Breast epithelium (tissue), 4 donors: ENCODE data around the gene CETP. TPM values are rescaled to one million over a fixed set of nuclear protein-coding genes. Genes with fewer than 3 reads are reported as not detected.

Experiments used
- DNase-seq, 2 donors: peaks; one replicate each; pipeline ENCODE4 v3.0.0-alpha.2; 2019; ENCODE audit warnings: low spot score in 2 of 2
- H3K27ac ChIP-seq, 2 donors: fragments of 200-600 bp; sonication (generic) in 1 of 2; one replicate each; pipeline ENCODE4 v1.5.1; 2016 to 2019; ENCODE audit warnings: mild to moderate bottlenecking in 1 of 2
- H3K27me3 ChIP-seq, 2 donors: fragments of 200-600 bp; sonication (generic) in 1 of 2; one replicate each; pipeline versions ENCODE4 v1.5.1 to v1.6.0; 2017 to 2019; ENCODE audit warnings: control low read depth in 1 of 2, mild to moderate bottlenecking in 1 of 2
- H3K36me3 ChIP-seq: fragments of 200-600 bp; one replicate; pipeline ENCODE4 v1.5.1; 2019
- H3K4me1 ChIP-seq, 2 donors: fragments of 200-600 bp; sonication (generic); one replicate each; pipeline ENCODE4 v1.5.1; 2016 to 2019; ENCODE audit warnings: control low read depth in 1 of 2
- H3K4me3 ChIP-seq, 3 donors: fragments of 200-600 bp; sonication (generic); 1 replicate in 2 of 3; 2 replicates in 1 of 3; pipeline ENCODE4 v1.5.1; 2016 to 2019; ENCODE audit warnings: mild to moderate bottlenecking in 3 of 3, moderate library complexity in 2 of 3
- H3K9me3 ChIP-seq, 2 donors: fragments of 200-600 bp; sonication (generic) in 1 of 2; one replicate each; pipeline ENCODE4 v1.5.1; 2016 to 2019; ENCODE audit warnings: control low read depth in 1 of 2
- POLR2A ChIP-seq: fragments of 450-650 bp; IDR thresholded peaks from one replicate; pipeline ENCODE4 v1.6.1; 2016; ENCODE audit warnings: antibody characterized with exemption, mild to moderate bottlenecking, moderate library complexity
- POLR2AphosphoS5 ChIP-seq, 3 donors: sonication (generic); formaldehyde crosslinking; IDR thresholded peaks; one replicate each; pipeline ENCODE4 v1.6.1; 2017; ENCODE audit warnings: antibody characterized with exemption in 3 of 3
- intact Hi-C: fragments of 100-400 bp; cut with DNase I; formaldehyde crosslinking; loops from one replicate; pipeline ENCODE4 v1.15.1; 2023; ENCODE audit warnings: low total_unique reads
- total RNA-seq, 3 donors: library from RNA; depleted of rRNA; stranded (reverse); fragments of >200 nt; gene quantifications; one replicate each; pipeline ENCODE4 v1.1.0, GENCODE V29; 2016
- TF ChIP-seq, protein P1 (sequence below), 3 donors: fragments of 450-650 bp; IDR thresholded peaks; one replicate each; pipeline ENCODE4 v1.5.1; 2016 to 2017; ENCODE audit warnings: antibody characterized with exemption in 3 of 3, mild to moderate bottlenecking in 3 of 3, moderate library complexity in 3 of 3

CETP gene
- total RNA-seq, 3 donors from 2014 or later: 0.44 to 0.80 (median 0.66) TPM

DNA sequence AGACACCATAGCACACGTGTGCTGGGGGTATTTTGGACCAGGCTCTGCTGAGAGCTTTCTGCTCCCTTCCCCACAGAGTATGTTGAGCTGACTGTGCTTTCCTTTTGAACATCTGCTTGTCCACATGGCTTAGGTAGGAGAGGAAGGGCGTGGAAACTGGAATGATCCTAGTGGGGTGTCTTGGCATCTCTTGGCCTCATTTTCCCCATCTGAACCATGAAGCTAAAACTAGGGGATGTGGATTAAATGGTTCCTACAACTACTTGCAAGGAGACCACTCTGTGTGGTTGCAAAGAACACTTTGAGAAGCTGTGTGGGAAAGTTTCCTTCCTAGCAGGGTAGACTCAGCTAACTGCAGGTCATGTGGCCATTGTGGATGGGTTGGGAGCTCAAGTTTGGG, 20.9 kb downstream of the CETP start:
- Histone ChIP-seq H3K36me3 (no peaks in the 10 kb centered on the region), H3K4me3 (no peak overlapping the region), H3K9me3 (no peaks in the 10 kb centered on the region), H3K27ac (no peak overlapping the region), H3K4me1 (no peaks in the 10 kb centered on the region), H3K27me3 (no peaks in the 10 kb centered on the region)
- DNase-seq: no peak
- TF ChIP-seq, protein P1, sequence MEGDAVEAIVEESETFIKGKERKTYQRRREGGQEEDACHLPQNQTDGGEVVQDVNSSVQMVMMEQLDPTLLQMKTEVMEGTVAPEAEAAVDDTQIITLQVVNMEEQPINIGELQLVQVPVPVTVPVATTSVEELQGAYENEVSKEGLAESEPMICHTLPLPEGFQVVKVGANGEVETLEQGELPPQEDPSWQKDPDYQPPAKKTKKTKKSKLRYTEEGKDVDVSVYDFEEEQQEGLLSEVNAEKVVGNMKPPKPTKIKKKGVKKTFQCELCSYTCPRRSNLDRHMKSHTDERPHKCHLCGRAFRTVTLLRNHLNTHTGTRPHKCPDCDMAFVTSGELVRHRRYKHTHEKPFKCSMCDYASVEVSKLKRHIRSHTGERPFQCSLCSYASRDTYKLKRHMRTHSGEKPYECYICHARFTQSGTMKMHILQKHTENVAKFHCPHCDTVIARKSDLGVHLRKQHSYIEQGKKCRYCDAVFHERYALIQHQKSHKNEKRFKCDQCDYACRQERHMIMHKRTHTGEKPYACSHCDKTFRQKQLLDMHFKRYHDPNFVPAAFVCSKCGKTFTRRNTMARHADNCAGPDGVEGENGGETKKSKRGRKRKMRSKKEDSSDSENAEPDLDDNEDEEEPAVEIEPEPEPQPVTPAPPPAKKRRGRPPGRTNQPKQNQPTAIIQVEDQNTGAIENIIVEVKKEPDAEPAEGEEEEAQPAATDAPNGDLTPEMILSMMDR (IDR thresholded peaks at IDR 0.05): no peak
- TF ChIP-seq POLR2AphosphoS5 (IDR thresholded peaks at IDR 0.05) (no peak), POLR2A (no peak)
- intact Hi-C loops: no loop called here

- TF ChIP-seq, protein P1 (IDR thresholded peaks at IDR 0.05): no peak
- TF ChIP-seq POLR2A (no peak), POLR2AphosphoS5 (IDR thresholded peaks at IDR 0.05) (no peak)
- Histone ChIP-seq H3K27ac (no peak overlapping the region), H3K4me1 (no peaks in the 10 kb centered on the region), H3K27me3 (no peaks in the 10 kb centered on the region), H3K9me3 (no peaks in the 10 kb centered on the region), H3K4me3 (no peak overlapping the region), H3K36me3 (no peaks in the 10 kb centered on the region)
- intact Hi-C loops: no loop called here
- DNase-seq: no peak
These were observed 21.5 kb downstream of the CETP start for GRCh38 chr16:56983211-56983751.

DNA sequence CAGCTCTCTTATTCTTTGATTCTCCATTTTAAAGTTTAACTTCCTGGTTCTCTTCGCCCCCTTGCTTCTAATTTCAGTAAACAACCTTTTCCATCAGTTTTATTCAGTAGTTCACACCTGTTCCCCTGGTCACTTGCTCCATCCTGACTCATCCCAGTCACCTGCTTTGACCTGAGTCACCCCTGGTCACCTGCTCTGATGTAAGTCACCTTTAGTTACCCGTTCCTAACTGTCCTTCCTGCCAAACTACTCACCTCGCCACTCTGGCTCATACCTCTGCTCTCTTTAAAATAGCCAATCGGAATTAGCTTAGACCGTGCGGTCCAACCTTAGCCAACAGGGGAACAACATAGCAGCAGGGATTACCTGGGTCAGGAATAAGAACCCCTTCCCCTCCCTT, 22.9 kb downstream of the CETP start:
- no peak overlapping the region for H3K4me3 ChIP-seq
- no peaks in the 10 kb centered on the region for H3K4me1 ChIP-seq
- TF ChIP-seq POLR2A (no peak), POLR2AphosphoS5 (IDR thresholded peaks at IDR 0.05) (no peak)
- TF ChIP-seq, protein P1 (IDR thresholded peaks at IDR 0.05): no peak
- no peaks in the 10 kb centered on the region for H3K27me3 ChIP-seq
- no peaks in the 10 kb centered on the region for H3K9me3 ChIP-seq
- H3K36me3 ChIP-seq: no peaks in the 10 kb centered on the region
- no peak overlapping the region for H3K27ac ChIP-seq
- no peak for DNase-seq
- intact Hi-C loops: no loop called here

GRCh38 chr16:56985288-56985961, 23.7 kb downstream of the CETP start:
- no peak overlapping the region for H3K4me3 ChIP-seq
- no peaks in the 10 kb centered on the region for H3K9me3 ChIP-seq
- no peak for DNase-seq
- H3K4me1 ChIP-seq: peaks cover 0 to 5% of the 10 kb centered on the region in 2 donors
- TF ChIP-seq, protein P1 (IDR thresholded peaks at IDR 0.05): no peak
- TF ChIP-seq POLR2AphosphoS5 (IDR thresholded peaks at IDR 0.05) (no peak), POLR2A (no peak)
- H3K27me3 ChIP-seq: no peaks in the 10 kb centered on the region
- peak overlapping the region; percentile 36 to 38 for H3K27ac ChIP-seq
- intact Hi-C loops: no loop called here
- H3K36me3 ChIP-seq: no peaks in the 10 kb centered on the region

GRCh38 chr16:56985962-56986360, 24.2 kb downstream of the CETP start:
- DNase-seq: no peak
- intact Hi-C loops: no loop called here
- TF ChIP-seq POLR2AphosphoS5 (IDR thresholded peaks at IDR 0.05) (no peak), POLR2A (no peak)
- TF ChIP-seq, protein P1 (IDR thresholded peaks at IDR 0.05): no peak
- H3K36me3 ChIP-seq: no peaks in the 10 kb centered on the region
- peaks cover 0 to 5% of the 10 kb centered on the region in 2 donors for H3K4me1 ChIP-seq
- no peaks in the 10 kb centered on the region for H3K27me3 ChIP-seq
- H3K27ac ChIP-seq: peak overlapping the region; percentile 36 to 38
- H3K9me3 ChIP-seq: no peaks in the 10 kb centered on the region
- H3K4me3 ChIP-seq: no peak overlapping the region
